ENCODE measurements around the gene CFAP61.
A peak's percentile ranks its signal among the peaks of the same experiment; 100 is the strongest.
"Not testable (repeated sequence)": the region's sequence is repeated elsewhere in the genome, so short reads cannot be mapped to it uniquely, and the experiment has no call there.

CFAP61 gene, protein sequence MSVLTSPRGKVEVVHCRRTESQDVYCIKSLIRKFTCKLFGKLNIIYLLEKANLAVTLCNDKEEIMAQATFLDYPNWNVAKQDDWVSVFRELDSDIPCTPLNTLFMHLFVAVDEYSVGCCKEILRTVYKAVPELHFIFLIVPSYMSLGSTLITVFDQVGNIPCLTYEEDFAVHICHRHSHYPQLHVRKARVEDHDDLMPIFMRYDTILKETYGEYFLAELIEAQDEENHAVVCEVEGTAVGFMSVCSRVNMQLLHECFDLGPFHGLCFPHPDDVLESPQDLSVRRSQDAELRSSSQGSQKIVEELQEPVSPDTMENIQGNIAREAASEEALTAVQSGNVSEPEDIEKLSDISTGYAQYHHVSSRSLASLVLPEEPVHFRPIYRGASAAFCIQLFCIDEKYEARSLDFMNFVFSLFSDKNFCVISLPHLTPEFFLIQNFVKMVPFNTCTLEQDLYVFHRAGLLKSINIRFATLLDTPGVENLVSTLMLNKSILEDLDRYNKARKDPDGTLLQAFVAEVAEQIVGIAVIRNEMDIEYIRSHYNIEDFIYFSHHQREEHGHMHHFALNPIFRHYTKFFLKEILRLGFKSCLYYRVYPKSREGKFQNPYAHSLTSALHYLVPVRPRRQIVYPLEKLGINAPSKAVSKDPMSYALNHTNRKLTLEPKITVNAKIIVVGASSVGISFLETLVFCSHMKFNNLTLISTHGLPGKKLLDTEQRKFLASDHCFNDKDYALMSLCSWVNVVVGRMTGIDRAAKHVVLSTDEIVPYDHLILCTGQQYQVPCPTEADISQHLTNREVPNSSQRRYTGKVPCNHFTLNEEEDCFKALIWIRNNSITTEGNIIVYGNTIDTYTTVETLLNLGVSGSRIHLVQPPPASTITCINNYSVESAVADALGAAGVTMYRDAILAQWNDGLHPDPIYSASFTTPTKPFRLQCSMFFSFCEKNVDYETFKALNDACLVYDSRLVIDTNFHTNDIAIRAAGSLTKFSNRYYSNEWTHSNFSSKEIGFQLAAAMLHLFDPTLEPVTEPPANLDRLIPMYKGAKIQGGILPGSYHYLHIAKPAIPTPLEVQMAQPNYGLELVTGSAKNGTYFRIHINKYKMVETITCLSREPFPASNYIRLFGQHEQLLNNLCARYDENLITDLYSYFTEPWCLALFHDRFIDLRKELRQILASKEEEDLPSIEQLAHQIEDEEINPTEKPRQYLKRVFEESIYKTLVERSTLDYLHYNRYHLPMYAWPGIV

DNA sequence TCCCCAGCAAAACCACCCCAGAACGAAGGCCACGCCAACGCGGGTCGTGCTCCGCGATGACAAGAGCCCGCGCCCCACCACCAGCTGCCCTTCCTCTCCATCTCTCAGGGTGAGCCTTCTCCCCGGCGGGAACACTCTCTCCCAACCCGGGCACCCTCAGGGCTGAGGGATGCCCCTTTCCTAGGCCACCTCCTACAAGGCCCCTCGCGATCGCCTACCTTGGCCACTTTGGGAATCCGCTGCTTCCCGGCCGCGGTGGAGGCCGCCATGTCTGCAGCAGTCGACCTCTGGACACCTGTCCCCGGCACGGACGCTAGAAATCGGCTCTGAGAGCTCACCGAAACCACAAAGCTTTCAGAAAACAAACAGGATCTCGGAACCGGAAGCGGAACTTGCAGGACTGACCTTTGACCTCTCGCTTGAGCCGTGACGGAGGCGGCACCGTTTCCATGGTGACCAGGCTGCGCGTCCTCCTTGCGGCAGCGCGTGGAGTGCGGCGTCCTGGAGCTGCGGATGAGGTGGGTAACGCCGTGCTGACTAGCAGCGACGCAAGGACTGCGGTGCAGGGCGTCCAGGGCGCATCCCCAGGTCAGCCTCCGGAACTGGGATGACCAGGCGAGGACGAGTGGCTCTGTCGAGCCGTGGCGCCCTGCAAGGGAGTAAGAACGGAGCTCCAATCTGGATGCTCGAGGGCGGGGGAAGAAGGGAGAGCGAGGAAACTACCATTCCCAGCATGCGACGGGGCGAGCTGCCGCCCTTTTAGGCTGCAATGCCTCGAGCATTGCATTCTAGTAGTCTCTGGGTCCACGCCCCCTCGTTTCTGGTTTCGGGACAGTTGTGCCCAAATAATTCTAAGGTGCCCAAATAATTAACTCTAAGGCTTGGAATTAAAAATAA, at the start of gene CFAP61, which contains the start of gene CRNKL1:
CFAP61 (plus strand) TSS at position 459 of the 897 bp plus-strand sequence. CDS start 4,122 bp downstream, outside the sequence.
CRNKL1 (minus strand) TSS at position 393 of the 897 bp plus-strand sequence; CDS start at position 269, 124 bp downstream.
- peak; percentile 95 for DNase-seq (ENCODE audit: low spot score)
- in situ Hi-C loops (cut with MboI; ENCODE audit: low sequenced_read_pairs, unreplicated experiment): no loop called here
- TF ChIP-seq, protein P1, sequence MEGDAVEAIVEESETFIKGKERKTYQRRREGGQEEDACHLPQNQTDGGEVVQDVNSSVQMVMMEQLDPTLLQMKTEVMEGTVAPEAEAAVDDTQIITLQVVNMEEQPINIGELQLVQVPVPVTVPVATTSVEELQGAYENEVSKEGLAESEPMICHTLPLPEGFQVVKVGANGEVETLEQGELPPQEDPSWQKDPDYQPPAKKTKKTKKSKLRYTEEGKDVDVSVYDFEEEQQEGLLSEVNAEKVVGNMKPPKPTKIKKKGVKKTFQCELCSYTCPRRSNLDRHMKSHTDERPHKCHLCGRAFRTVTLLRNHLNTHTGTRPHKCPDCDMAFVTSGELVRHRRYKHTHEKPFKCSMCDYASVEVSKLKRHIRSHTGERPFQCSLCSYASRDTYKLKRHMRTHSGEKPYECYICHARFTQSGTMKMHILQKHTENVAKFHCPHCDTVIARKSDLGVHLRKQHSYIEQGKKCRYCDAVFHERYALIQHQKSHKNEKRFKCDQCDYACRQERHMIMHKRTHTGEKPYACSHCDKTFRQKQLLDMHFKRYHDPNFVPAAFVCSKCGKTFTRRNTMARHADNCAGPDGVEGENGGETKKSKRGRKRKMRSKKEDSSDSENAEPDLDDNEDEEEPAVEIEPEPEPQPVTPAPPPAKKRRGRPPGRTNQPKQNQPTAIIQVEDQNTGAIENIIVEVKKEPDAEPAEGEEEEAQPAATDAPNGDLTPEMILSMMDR (IDR thresholded peaks at IDR 0.05; ENCODE audit: borderline replicate concordance, control extremely low read depth, extremely low read depth, insufficient read depth, missing control alignments): no peak

DNA sequence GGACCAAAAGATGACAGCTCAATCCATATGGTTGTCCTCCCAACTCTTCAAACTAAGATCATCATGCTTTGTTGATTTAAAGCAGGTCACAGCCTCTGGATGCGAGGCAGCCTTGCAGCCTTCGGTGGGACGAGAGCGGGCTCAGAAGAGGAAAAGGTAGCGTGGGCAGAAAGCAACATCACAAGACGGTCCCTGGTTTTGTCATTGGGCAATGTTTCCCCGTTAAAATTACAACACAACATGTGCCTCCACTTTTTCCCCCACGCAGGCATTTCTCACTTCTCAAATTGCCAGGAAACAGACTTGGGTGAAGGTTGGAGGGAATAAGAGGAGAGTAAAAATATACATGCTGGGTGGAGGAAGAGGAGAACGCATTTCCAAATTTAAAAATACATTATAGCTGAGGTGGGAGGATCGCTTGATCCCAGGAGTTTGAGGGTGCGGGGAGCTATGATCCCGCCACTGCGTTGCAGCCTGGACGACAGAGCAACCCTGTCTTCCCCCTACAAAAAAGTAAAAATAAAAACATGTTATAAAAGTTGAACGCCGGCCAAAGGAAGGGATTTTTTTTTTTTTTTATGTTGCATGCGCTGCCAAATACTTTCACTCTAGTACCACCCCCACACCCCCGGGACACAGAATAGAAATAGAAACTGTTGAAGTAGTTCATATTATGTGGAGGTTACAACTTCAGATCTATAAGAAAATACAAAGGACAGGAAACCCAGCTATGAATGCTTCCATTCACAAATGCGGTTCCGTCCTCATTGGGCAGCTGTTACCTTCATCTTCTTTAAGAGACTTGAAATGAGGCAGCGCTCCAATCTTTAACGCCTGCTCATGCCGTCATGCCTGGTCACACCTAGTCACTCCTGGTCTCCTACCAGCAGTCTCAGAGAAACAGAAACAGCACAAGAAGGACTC, 49.0 kb upstream of the CFAP61 start:
- TF ChIP-seq, protein P1 (IDR thresholded peaks at IDR 0.05; ENCODE audit: borderline replicate concordance, control extremely low read depth, extremely low read depth, insufficient read depth, missing control alignments): no peak
- in situ Hi-C loops (cut with MboI; ENCODE audit: low sequenced_read_pairs, unreplicated experiment): no loop called here
- DNase-seq (ENCODE audit: low spot score): peak; percentile 49

DNA sequence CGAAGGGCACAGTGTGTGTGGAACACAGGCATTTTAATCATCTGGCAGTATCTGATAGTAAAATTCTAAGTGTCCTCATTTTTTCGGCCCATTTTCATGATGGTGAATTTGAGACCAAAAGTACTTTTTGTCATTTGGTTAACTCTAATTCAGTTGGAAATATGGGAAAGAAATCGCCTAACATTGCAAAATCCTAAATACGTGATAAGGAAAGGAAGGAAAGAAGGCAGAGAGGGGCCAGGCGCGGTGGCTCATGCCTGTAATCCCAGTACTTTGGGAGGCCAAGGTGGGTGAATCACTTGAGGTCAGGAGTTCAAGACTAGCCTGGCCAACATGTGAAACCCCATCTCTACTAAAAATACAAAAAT, 48.4 kb upstream of the CFAP61 start:
- DNase-seq (ENCODE audit: low spot score); in situ Hi-C loops (cut with MboI; ENCODE audit: low sequenced_read_pairs, unreplicated experiment): not testable (repeated sequence)

DNA sequence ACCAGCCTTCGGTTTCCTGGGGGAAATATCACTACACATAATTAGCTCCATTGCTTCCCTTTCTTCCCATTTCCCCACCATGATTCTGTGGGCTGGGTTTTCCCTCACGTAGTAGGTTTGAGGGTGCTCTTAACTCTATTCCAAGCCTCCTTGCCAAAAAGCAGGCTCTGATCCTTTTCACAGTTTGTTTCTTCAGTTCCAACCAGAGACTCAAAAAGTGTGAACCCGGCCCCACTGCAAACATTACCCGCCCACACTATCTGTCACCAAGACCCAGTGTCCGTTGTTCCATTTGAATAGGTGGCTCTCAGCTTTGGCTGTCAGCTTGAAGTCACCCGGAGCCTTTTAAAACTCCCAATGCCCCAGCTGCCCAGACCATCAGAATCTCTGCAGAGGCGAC, 47.0 kb upstream of the CFAP61 start:
- in situ Hi-C loops (cut with MboI; ENCODE audit: low sequenced_read_pairs, unreplicated experiment): no loop called here

DNA sequence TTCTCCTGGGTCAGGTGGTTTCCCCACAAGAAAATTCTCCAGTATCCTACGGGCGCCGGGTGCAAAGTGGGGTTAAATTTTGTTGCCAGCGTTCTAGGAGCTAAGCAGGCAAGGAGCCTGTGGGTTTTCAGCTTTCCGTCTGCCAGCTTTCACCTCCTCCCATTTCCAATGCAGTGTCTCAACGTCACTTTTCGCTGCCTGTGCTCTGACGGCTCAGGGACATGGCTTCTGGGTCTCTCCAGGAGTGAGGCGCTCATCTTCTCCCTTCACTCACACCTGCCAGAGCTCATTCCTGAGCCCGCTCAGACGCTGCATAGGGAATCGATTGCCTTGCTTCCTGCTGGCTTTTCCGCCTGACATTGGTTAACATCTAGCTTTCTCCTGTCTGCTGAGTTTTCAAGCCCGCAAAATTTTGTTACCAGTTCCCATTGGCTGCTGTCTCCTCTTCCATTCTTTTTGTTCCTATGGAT, 42.5 kb upstream of the CFAP61 start:
- no peak for DNase-seq (ENCODE audit: low spot score)
- in situ Hi-C loops (cut with MboI; ENCODE audit: low sequenced_read_pairs, unreplicated experiment): no loop called here
- TF ChIP-seq, protein P1 (IDR thresholded peaks at IDR 0.05; ENCODE audit: borderline replicate concordance, control extremely low read depth, extremely low read depth, insufficient read depth, missing control alignments): no peak

More for the DNA sequence above, 47.0 kb upstream of the CFAP61 start:
- TF ChIP-seq, protein P1 (IDR thresholded peaks at IDR 0.05; ENCODE audit: borderline replicate concordance, control extremely low read depth, extremely low read depth, insufficient read depth, missing control alignments): no peak
- DNase-seq (ENCODE audit: low spot score): no peak
